ENCODE measurements around the gene RBMS3.

- TF ChIP-seq CTCF (IDR thresholded peaks at IDR 0.05) (no peak), POLR2A (IDR thresholded peaks at IDR 0.05) (no peak)
Measured at GRCh38 chr3:29334706-29335105, 53.8 kb downstream of the RBMS3 start.
